ENCODE results near the gene KRTAP13-1. TPM values are rescaled to one million over a fixed set of nuclear protein-coding genes. Genes with fewer than 3 reads are reported as not detected.

KRTAP13-1 gene
- total RNA-seq, 6 experiments from 2014 or later, result not detected

GRCh38 chr21:30437010-30437565 is 41.3 kb downstream of the KRTAP13-1 start:
- H3K36me3 Mint-ChIP-seq (ENCODE audit: low read depth), result peaks cover 5% of the 10 kb centered on the region; the same call in 1 of the 2 replicates
- H3K27ac Mint-ChIP-seq, result no peak overlapping the region
- peaks cover 4% of the 10 kb centered on the region for H3K27me3 Mint-ChIP-seq (ENCODE audit: insufficient read depth)
- no peak overlapping the region for H3K4me3 Mint-ChIP-seq
- H3K9me3 Mint-ChIP-seq, result peaks cover 46% of the 10 kb centered on the region
- H3K4me1 Mint-ChIP-seq (ENCODE audit: low read depth), result no peaks in the 10 kb centered on the region
- TF ChIP-seq, protein P1, sequence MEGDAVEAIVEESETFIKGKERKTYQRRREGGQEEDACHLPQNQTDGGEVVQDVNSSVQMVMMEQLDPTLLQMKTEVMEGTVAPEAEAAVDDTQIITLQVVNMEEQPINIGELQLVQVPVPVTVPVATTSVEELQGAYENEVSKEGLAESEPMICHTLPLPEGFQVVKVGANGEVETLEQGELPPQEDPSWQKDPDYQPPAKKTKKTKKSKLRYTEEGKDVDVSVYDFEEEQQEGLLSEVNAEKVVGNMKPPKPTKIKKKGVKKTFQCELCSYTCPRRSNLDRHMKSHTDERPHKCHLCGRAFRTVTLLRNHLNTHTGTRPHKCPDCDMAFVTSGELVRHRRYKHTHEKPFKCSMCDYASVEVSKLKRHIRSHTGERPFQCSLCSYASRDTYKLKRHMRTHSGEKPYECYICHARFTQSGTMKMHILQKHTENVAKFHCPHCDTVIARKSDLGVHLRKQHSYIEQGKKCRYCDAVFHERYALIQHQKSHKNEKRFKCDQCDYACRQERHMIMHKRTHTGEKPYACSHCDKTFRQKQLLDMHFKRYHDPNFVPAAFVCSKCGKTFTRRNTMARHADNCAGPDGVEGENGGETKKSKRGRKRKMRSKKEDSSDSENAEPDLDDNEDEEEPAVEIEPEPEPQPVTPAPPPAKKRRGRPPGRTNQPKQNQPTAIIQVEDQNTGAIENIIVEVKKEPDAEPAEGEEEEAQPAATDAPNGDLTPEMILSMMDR (IDR thresholded peaks at IDR 0.05), result no peak
- no peak for DNase-seq

GRCh38 chr21:30439975-30440374 is 44.1 kb downstream of the KRTAP13-1 start, which contains the start of gene KRTAP15-1:
KRTAP15-1 (plus strand) TSS chr21:30440275; CDS start chr21:30440328, 53 bp downstream.
- H3K36me3 Mint-ChIP-seq (ENCODE audit: low read depth), result peaks cover 5% of the 10 kb centered on the region; the same call in 1 of the 2 replicates
- no peak within 1 kb of the TSS for H3K4me3 Mint-ChIP-seq
- H3K9me3 Mint-ChIP-seq, result peaks cover 60% of the 10 kb centered on the region
- no peak for DNase-seq
- no peak within 1 kb of the TSS for H3K27ac Mint-ChIP-seq
- H3K27me3 Mint-ChIP-seq (ENCODE audit: insufficient read depth), result peaks cover 4% of the 10 kb centered on the region
- no peaks in the 10 kb centered on the region for H3K4me1 Mint-ChIP-seq (ENCODE audit: low read depth)
- TF ChIP-seq, protein P1 (IDR thresholded peaks at IDR 0.05), result no peak

- Mint-ChIP-seq H3K27ac (no peak overlapping the region), H3K9me3 (peaks cover 52% of the 10 kb centered on the region), H3K36me3 (ENCODE audit: low read depth) (no peaks in the 10 kb centered on the region), H3K4me3 (no peak overlapping the region), H3K4me1 (ENCODE audit: low read depth) (no peaks in the 10 kb centered on the region), H3K27me3 (ENCODE audit: insufficient read depth) (peaks cover 4% of the 10 kb centered on the region)
- TF ChIP-seq, protein P1 (IDR thresholded peaks at IDR 0.05), result no peak
- DNase-seq, result no peak
Observed at GRCh38 chr21:30443226-30443625, 47.4 kb downstream of the KRTAP13-1 start.

- peaks cover 52% of the 10 kb centered on the region for H3K9me3 Mint-ChIP-seq
- H3K27ac Mint-ChIP-seq, result no peak overlapping the region
- H3K27me3 Mint-ChIP-seq (ENCODE audit: insufficient read depth), result peaks cover 4% of the 10 kb centered on the region
- no peak overlapping the region for H3K4me3 Mint-ChIP-seq
- no peaks in the 10 kb centered on the region for H3K4me1 Mint-ChIP-seq (ENCODE audit: low read depth)
- no peaks in the 10 kb centered on the region for H3K36me3 Mint-ChIP-seq (ENCODE audit: low read depth)
- no peak for DNase-seq
- TF ChIP-seq, protein P1 (IDR thresholded peaks at IDR 0.05), result no peak
Observed at GRCh38 chr21:30444204-30444603, 48.4 kb downstream of the KRTAP13-1 start.

Small RNA genes within 50 kb of the gene (microRNA-seq; reads per million reads assigned to microRNA genes)
- not detected for gene MIR4327

Other genes starting within 250 kb of the KRTAP13-1 start
- gene CLDN17, start 229.2 kb upstream of the KRTAP13-1 start, total RNA-seq (2021; fragmentation: NEBNext Ultra II Directional; extraction: Animal tissue kit (Norgen Biotek cat#: 25700)), result not detected
- not detected for gene CLDN8, start 179.9 kb upstream of the KRTAP13-1 start, total RNA-seq (2021; fragmentation: NEBNext Ultra II Directional; extraction: Animal tissue kit (Norgen Biotek cat#: 25700))
- gene KRTAP24-1, start 113.1 kb upstream of the KRTAP13-1 start, total RNA-seq (2021; fragmentation: NEBNext Ultra II Directional; extraction: Animal tissue kit (Norgen Biotek cat#: 25700)), result not detected
- not detected for gene KRTAP25-1, start 106.5 kb upstream of the KRTAP13-1 start, total RNA-seq (2021; fragmentation: NEBNext Ultra II Directional; extraction: Animal tissue kit (Norgen Biotek cat#: 25700))
- gene KRTAP26-1, start 75.7 kb upstream of the KRTAP13-1 start, total RNA-seq (2021; fragmentation: NEBNext Ultra II Directional; extraction: Animal tissue kit (Norgen Biotek cat#: 25700)), result not detected
- not detected for gene KRTAP27-1, start 58.3 kb upstream of the KRTAP13-1 start, total RNA-seq (2021; fragmentation: NEBNext Ultra II Directional; extraction: Animal tissue kit (Norgen Biotek cat#: 25700))
- not detected for gene KRTAP23-1, start 47.4 kb upstream of the KRTAP13-1 start, total RNA-seq (2021; fragmentation: NEBNext Ultra II Directional; extraction: Animal tissue kit (Norgen Biotek cat#: 25700))
- gene KRTAP13-2, start 23.8 kb upstream of the KRTAP13-1 start, total RNA-seq (2021; fragmentation: NEBNext Ultra II Directional; extraction: Animal tissue kit (Norgen Biotek cat#: 25700)), result not detected
- gene KRTAP13-3, start 29.9 kb downstream of the KRTAP13-1 start, total RNA-seq (2021; fragmentation: NEBNext Ultra II Directional; extraction: Animal tissue kit (Norgen Biotek cat#: 25700)), result not detected
- not detected for gene KRTAP13-4, start 34.2 kb downstream of the KRTAP13-1 start, total RNA-seq (2021; fragmentation: NEBNext Ultra II Directional; extraction: Animal tissue kit (Norgen Biotek cat#: 25700))
- not detected for gene KRTAP15-1, start 44.2 kb downstream of the KRTAP13-1 start, total RNA-seq (2021; fragmentation: NEBNext Ultra II Directional; extraction: Animal tissue kit (Norgen Biotek cat#: 25700))
- not detected for gene KRTAP19-1, start 84.3 kb downstream of the KRTAP13-1 start, total RNA-seq (2021; fragmentation: NEBNext Ultra II Directional; extraction: Animal tissue kit (Norgen Biotek cat#: 25700))
- gene KRTAP19-2, start 91.4 kb downstream of the KRTAP13-1 start, total RNA-seq (2021; fragmentation: NEBNext Ultra II Directional; extraction: Animal tissue kit (Norgen Biotek cat#: 25700)), result not detected
- gene KRTAP19-3, start 96.0 kb downstream of the KRTAP13-1 start, total RNA-seq (2021; fragmentation: NEBNext Ultra II Directional; extraction: Animal tissue kit (Norgen Biotek cat#: 25700)), result not detected
- not detected for gene KRTAP19-4, start 101.1 kb downstream of the KRTAP13-1 start, total RNA-seq (2021; fragmentation: NEBNext Ultra II Directional; extraction: Animal tissue kit (Norgen Biotek cat#: 25700))
- gene KRTAP19-5, start 106.1 kb downstream of the KRTAP13-1 start, total RNA-seq (2021; fragmentation: NEBNext Ultra II Directional; extraction: Animal tissue kit (Norgen Biotek cat#: 25700)), result not detected
- not detected for gene KRTAP19-6, start 145.8 kb downstream of the KRTAP13-1 start, total RNA-seq (2021; fragmentation: NEBNext Ultra II Directional; extraction: Animal tissue kit (Norgen Biotek cat#: 25700))
- gene KRTAP19-7, start 165.3 kb downstream of the KRTAP13-1 start, total RNA-seq (2021; fragmentation: NEBNext Ultra II Directional; extraction: Animal tissue kit (Norgen Biotek cat#: 25700)), result not detected
- not detected for gene KRTAP22-2, start 194.4 kb downstream of the KRTAP13-1 start, total RNA-seq (2021; fragmentation: NEBNext Ultra II Directional; extraction: Animal tissue kit (Norgen Biotek cat#: 25700))
- not detected for gene KRTAP6-3, start 196.4 kb downstream of the KRTAP13-1 start, total RNA-seq (2021; fragmentation: NEBNext Ultra II Directional; extraction: Animal tissue kit (Norgen Biotek cat#: 25700))
- not detected for gene KRTAP6-2, start 202.9 kb downstream of the KRTAP13-1 start, total RNA-seq (2021; fragmentation: NEBNext Ultra II Directional; extraction: Animal tissue kit (Norgen Biotek cat#: 25700))
- gene KRTAP22-1, start 205.1 kb downstream of the KRTAP13-1 start, total RNA-seq (2021; fragmentation: NEBNext Ultra II Directional; extraction: Animal tissue kit (Norgen Biotek cat#: 25700)), result not detected
- gene KRTAP6-1, start 217.9 kb downstream of the KRTAP13-1 start, total RNA-seq (2021; fragmentation: NEBNext Ultra II Directional; extraction: Animal tissue kit (Norgen Biotek cat#: 25700)), result not detected
- not detected for gene KRTAP20-1, start 220.4 kb downstream of the KRTAP13-1 start, total RNA-seq (2021; fragmentation: NEBNext Ultra II Directional; extraction: Animal tissue kit (Norgen Biotek cat#: 25700))
- not detected for gene KRTAP20-4, start 224.6 kb downstream of the KRTAP13-1 start, total RNA-seq (2021; fragmentation: NEBNext Ultra II Directional; extraction: Animal tissue kit (Norgen Biotek cat#: 25700))
- not detected for gene KRTAP20-2, start 239.2 kb downstream of the KRTAP13-1 start, total RNA-seq (2021; fragmentation: NEBNext Ultra II Directional; extraction: Animal tissue kit (Norgen Biotek cat#: 25700))
- gene KRTAP20-3, start 246.8 kb downstream of the KRTAP13-1 start, total RNA-seq (2021; fragmentation: NEBNext Ultra II Directional; extraction: Animal tissue kit (Norgen Biotek cat#: 25700)), result not detected

All from HFFc6 (cell line).